Activated CD4-positive, alpha-beta T cell treated with anti-CD3 and anti-CD28 coated beads, Interleukin-2, amount 50 U/mL, for 4 hours (primary cell): ENCODE data around the gene KXD1.

Experiments used
- DNase-seq, 2 experiments: peaks; one replicate each; pipeline ENCODE4 v3.0.0-alpha.2; 2020

The KXD1 gene

DNA sequence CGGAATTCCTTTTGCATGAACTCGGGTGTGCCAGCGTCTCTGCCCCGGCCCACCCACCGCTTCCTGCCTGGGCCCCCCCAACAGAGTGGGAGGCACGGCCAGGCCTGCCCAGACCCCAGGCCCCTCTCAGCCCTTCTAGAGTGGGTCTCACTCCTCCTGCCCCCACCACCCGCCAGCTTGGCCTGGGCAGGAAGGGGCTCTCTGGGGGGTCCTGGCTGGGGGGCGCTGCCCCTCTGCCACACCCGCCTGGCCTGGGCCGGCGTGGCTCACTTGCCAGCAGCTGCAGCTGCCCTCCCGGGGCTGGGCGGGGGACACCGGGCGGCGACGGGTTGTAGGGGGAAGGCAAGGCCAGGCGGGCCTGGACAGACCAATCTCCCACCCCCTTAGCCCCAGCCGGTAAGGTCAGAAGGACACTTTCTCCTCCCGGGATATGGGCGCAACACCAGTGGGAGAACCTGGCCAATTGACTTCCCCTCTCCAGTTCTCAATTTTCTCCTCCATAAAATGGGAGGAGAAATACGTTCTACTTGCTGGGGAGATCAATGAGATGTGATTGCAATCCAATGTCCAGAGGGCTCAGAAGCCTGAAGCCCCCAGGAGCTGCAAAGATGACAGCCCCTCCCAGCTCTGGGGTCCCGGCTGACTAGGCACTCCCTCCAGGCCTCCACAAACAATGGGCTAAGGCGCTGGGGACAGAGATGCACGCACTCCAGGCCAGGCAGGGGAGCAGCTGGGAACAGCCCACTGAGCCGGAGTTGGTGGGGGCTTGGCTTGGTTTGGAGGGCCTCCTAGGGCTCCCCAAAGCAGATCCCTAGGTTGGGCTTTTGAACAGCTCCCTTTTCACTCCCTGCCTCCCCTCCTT is 46.5 kb downstream of the KXD1 start:
- DNase-seq: no peak

DNA sequence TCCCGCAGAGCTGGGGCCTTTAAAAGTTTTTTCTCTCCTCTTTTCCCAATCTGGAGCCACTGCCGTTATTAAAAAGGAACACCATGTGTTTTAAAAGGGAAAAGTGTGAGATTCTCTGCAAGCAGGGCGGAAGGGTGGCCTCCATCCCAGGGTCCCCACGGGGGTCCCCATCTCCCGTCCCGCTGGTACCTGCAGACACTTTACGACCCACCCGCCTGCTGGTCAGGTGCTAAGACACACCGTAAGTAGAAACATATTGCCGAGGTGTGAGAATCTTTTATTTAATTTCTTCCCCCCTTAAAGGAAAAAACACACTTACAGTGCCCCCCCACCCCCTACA is 47.1 kb downstream of the KXD1 start:
- no peak for DNase-seq

DNA sequence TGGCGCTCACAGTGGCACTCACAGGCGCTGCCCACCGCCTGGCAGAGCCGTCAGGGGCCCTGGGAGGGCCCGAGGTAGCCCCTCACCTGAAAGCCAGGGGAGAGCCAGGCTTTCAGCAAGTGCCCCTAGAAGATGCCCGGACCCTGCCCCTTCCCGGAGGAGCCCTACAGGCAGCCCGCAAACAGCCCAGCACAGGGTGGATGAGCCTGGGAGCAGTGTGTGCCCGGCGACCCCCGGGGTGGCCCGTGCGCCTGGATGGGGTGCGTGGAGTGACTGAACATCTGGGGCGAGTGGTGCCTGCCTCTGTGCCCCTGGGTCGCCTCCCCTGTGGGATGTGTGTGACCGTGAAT is 47.5 kb downstream of the KXD1 start:
- DNase-seq: no peak

DNA sequence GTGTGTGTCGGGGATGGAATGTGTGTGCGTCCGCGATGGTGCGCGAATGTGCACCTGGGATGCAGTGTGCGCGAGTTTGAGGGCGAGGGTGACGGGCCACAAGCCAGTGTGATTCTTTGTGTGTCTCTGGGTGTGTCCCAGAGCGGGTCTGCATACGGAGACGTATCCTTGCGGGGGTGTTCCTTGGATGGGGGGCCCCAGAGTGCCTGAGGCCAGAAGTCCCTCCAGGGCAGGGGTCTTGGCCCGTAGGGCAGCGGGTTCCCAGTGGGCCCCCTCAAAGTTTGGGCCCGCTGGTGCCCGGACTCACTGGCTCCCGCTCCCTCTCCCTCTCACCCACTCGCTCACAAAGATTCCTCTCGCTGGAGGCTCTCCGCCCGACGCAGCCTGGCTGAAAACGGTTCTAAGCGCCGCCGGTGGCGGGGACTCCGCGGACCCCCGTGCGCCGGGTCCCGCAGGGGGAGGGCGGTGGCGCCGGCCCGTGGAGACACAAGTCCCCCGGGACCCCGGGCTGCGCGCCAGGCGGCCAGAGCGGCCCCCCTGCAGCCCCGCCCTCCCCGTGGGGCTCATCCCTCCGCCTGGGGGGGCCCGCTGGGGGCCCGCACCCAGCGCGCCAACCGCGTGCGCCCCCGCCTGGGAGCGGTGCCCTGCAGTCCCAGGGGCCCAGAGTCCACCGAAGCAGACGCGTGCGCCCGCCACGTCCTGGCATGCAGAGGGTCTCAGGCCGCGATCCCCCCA is 48.0 kb downstream of the KXD1 start:
- no peak for DNase-seq

DNA sequence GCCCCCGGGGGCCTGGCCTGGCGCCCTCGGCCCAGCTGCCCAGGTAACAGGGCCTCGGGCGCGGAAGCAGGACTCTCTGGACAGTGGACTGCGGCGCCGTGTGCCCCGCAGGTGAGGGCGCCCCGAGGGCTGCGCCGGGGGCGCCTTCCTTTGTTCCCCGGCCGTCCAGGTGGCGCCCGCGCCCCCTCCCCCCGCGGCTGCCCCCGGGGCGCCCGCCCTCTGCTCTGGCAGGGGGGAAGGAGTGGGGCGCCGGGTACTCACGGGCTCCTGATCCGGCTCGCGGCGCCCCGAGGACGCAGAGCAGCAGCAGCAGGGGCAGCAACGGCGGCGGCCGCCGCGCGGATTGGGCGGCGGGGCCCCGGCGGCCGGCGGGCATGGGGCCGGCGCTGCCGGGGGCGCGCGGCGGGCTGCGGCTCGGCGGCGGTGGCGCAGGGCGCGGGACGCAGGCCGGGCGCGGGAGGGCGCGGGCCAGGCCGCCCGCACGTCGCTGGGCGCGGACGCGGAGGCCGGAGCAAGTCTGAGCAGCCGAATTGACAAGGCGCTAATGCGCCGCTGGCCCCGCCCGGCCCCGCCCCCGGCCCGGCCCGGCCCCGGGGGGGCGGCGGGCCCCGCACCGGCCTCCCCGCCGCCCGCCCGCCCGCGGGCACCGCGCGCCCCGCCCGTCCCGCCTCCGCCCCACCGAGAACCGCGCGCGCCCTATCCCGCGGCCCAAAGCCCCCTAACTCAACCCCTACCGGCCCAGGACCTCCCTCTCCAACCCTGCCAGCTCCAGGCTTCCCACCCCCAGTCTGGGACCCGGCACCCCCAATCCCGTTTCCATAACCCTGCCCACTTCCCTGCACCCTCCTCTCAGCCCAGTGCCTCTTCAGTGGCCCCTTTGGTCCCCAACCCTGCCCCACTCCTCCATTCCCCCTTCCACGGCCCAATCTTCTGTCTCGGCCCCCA is 48.9 kb downstream of the KXD1 start, which contains the start of gene CRLF1:
CRLF1 (minus strand) TSS at position 519 of the 945 bp plus-strand sequence; CDS start at position 376, 143 bp downstream.
- DNase-seq: no peak

DNA sequence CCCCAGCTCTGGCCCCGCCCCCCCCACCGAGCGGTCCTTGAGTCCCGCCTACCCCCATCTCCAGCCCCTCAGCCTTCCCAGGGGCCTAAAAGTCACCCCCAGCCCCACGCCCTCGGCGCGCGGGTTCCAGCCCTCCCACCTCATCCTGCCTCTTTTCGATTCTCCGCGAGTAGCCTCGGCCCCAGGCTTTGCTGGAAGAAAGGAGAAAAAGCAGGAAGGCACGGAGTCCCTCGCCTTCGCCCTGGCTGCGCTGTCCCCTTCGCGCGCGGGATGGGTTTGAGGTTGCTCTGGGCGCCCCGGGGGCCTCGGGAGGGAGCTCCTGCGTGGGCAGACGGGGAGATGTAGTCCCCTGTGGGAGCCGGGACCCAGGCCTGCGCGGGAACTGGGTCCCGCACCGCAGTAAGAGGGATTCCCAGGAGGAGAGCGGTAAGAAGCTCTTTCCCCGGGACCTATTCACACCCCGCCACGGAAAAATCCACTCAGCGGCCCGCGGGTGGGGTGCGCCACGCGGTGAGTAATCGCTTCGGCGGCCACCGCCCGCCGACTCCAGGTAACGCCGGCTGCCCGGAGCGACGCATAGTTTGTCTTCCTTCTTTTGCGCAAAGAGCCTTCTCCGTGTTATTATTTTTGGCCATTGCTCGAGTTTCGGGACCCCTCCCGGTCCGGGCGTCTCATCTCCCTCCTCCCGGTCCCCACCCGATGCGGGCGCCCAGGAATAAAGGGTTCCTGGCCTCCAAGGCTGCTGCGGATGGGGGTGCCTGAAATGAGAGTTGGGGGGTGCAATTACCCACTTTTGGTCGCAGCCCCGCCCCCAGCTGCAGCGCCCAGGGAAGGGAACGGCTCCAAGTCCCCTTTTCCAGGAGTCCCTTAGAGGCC is 49.8 kb downstream of the KXD1 start:
- DNase-seq: peak; percentile 45 to 50

DNA sequence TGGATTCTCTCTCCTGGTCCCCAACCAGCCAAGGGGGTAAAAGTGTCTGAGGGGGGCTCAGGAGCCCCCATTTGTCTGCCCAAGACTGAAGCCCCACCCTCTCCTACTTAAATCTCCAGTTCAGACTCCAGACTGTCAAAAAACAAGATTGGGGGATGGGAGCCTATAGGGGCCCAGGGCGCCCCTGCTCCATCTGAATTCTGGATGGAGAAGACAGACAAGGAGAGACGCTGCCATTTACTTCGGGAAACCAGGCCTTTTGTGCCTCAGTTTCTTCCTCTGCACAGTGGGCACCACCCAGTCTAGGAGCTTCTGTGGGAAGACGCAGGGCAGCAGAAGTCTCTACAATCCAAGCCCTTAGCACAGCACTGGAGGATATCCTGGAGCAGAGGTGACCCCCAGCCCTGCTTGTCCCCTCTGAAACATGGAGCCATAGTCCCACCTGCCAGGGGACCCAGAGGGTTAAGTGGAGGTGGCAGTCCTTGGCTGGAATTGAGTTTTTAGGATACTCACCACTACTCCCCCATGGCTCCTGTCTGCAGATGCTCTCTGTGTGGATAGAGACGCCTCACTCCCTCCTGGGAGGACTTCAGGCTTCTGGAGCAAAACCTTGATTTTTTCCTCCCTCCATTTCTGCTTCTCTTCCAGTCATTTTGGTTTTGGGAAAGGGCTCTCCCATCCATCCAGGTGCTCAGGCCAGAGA is 50.6 kb downstream of the KXD1 start:
- no peak for DNase-seq

DNA sequence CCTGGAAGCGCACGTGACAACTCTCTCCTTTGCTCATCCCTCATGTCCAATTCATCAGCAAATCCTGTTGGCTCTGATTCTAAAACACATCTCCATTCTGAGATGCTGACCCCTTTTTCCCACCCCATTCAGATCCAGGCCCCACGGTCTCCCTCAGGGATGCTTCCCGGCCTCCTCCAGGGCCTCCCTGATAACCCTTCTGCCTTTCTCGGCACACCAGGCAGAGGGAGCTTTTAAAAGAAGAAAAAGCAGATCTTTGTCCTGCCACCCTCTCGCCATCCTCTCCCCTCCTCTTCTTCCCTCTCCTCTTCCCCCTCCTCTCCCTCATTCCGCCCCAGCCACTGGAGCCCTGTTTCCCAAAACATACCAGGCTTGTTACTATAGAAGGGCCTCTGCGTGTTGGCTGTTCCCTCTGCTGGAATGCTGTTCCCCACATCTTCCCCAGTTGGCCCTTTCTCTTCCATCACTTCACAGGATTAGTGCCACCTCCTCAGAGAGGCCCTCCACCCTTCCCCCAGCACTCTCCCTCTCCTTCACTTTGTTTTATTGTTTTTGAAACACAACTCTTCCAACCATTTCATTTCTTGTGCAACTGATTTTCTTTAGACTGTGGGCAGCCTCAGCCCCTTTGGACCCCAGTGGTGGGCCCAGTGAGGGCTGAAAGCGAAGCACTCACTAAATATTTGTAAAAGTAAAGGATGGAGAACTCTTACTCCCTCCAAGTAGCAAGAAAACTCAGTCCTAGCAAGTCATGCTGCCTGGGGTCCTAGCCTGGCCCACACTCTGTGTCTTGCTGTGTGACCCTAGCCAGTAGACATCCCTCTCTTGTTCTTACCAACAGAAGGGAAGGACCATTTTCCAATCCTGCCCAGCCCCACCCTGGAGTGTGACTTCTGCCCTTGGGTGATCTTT is 51.4 kb downstream of the KXD1 start:
- DNase-seq: no peak

DNA sequence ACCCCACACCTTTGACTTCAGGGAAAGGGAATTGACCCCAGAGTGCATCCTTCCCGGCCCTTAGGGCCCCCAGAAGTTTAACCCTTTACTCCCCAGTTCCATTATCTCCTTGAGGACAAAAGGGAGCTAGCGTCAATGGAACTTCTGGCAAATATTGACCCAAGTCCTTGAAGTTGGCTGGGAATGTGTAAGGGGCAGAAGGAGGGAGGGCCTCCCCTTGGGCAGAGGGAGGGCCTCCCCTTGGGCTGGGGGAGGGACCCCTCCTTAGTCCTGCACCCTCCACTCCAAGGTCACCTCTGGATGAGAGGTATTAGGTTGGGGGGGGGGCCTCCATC is 52.0 kb downstream of the KXD1 start:
- no peak for DNase-seq

DNA sequence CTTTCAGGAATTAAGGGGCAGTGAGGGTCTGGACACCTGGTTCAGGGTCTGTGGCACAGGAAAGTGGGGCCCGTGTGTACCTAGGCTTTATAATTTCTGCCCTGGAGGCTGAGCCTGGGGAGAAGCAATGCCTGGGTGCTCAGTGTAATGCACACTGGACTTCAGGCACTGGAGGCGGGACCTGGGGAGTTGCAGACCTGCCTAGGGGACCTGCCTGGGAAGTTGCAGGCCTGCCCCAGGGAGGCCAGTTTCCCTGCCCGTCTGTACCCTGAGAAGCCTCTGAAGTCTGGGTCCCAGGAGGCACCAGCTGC is 52.5 kb downstream of the KXD1 start:
- DNase-seq: no peak

DNA sequence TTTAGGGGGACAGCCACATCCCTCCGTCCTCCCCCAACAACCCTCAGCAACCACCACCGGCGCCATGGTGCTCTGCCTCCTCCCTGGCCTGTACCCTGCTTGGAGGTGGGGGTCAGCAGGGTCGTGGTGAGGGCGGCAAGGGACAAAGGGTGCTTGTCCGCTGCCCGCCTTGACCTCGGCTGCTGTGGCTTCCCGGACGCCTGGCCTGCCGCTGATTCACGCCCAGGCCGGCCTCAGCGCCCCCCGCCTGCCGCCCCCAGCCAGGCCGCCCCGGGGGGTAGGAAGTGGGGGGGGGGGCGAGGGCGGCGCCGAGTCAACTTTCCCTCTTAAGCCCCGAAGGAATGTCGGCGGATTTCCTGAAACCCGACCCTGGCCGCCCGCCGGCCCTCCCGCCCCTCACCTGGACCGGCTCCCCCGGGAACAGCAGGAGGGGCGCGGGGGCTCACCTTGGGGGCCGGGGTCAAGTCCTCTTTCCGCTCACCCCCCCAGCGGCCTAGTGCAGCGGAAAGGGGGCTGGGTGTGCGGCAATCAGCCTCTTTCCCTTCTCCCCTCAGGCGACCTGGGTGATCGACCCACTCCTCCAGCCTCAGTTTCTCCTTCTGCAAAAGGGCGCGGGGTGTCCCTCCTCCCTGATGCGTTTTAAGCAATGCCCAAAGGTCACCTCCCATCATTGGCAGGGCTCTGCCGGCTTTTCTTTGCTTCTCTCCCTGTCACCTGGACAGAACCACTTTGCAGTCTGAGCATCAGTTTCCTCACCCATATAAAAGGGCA is 53.1 kb downstream of the KXD1 start:
- DNase-seq: no peak

DNA sequence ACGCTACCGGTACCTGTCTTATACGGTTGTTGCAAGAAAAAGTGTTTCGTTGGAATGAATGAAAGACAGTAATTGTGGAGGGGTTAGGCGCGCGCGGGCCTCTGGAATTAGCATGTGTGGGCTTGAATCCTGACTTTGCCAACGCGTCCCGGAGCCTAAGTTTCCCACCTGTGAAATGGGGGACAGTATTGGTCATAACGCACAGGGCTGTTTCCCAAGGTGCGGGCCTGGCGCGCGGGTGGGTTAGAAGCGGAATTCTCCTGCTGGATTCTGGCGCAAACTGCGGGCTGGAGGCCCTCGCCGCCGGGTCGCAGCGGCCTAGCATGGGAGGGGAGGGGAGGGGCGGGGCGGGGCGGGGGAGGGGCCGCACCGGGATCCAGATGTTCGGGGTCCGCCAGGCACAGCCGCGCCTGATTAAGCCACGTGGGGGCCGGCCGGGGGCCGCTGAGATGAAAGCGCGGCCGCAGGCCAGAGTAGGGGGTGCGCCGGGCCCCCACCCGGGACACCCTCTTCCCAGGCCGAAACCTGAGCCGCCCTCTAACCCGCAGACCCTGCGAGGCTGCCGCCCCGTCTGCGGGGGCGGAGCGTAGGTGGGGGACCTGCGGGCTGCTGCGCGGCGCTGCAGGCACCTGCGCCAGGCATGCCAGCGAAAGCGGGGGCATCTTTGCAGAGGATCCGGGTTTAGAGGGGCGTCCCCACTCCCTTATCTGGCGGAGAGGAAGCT is 53.8 kb downstream of the KXD1 start:
- DNase-seq: peak in 1 of 2 experiments; percentile 36

DNA sequence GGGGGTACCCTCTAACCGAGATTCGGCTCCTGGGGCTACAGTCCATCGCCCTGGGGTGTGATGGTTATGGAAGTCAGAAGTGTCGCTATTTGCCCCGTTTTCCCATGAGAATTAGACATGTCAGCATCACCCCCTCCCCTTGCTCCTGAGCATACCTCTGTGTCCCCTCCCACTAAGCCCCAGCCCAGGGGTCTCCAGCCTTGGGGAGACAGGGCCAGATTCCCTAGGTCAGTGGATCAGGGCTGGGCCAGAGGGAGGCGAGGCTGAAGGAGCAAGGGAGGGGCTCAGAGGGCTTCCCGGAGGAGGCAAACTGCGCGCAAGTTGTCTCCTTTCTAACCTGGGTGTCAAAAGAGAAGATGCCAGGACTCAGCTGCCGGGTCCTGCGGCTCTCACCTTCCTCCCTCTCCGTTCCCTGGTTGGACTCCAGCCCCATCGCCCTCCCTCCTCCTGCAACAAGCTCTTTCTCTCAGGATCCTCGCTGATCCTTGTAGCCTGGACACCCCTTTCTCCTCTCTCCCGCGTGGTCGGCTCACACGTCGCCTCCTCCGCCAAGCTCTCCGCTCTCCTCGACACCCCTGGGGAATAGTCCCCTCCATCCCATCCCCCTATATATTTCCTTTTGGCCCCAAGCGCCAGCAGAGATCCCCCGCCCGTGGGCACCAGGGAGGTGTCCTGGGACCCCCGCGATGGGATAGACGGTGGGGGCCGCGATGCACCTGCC is 54.5 kb downstream of the KXD1 start:
- no peak for DNase-seq

DNA sequence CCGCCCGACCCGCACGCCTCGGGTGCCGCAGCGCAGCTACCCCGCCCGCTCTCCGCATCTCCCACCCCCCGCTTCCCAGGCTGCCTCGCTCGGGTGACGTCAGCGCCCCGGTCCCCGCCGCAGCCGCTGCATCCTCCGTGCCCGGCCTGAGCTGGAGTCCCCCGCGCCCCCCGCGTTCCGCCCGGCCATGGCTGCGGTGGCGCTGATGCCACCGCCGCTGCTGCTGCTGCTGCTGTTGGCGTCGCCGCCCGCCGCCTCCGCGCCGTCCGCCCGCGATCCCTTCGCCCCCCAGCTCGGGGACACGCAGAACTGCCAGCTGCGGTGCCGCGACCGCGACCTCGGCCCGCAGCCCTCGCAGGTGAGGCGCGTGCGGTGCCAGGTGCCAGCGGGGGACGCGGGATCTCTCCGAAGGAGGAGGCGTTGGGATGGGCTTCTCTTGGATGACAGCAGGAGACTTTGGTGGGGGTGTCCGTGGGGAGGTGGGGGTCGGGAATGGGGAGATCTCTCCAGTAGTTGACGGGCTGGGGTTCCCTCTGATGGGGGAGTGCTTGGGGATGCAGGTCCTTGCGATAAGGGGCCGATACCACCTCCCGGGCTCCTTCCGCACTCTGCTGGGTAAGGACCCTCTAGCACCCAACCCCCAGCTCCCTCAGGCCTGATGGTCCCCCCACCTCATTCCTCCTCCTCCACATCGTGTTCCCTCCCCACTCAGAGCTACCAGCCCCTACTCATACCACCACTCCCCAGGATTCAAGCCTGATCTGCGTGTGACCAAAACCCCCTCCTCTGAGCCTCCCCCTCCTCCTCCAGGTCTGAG is 55.3 kb downstream of the KXD1 start, which contains the start of gene TMEM59L:
TMEM59L (plus strand) TSS at position 99 of the 817 bp plus-strand sequence; CDS start at position 188, 89 bp downstream.
- DNase-seq: peak; percentile 40 to 48

DNA sequence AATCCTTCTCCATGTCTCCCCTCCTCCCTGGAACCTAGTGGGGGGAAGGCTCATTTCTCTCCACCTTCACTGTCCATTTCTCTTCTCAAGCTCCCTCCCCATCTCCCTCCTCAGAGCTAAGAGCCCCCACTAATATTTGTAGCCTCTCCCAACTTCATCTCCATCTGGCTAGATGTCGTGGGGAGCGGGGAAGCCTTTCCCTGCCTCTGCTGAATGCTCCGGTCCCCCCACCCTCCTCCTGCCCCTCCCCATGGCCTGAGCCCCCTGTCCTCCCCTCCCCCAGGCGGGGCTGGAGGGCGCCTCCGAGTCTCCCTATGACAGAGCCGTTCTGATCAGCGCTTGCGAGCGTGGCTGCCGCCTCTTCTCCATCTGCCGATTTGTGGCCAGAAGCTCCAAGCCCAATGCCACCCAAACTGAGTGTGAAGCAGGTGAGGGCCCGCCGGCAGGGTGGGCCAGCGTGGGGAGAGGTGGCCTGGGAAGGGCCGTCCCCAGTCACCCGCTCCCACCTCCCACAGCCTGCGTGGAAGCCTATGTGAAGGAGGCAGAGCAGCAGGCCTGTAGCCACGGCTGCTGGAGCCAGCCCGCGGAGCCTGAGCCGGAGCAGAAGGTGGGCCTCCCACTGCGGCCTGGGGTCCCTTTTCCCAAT is 56.0 kb downstream of the KXD1 start:
- no peak for DNase-seq

DNA sequence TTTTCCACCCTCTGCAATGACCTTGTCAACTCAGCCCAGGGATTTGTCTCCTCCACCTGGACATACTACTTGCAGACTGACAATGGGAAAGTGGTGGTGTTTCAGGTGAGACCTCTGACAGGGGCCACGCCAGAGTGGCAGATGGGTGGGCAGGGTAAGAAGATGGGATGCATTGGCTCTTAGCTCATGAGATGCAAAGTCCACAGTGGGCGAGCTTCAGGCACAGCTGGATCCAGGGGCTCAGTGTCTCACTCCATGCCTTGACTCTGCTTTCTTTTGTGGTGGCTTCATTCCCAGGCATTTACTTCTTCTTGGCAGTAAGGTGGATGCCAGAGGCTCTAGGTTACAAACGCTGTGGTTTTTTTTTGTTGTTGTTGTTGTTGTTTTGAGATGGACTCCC is 58.4 kb downstream of the KXD1 start:
- DNase-seq: no peak

DNA sequence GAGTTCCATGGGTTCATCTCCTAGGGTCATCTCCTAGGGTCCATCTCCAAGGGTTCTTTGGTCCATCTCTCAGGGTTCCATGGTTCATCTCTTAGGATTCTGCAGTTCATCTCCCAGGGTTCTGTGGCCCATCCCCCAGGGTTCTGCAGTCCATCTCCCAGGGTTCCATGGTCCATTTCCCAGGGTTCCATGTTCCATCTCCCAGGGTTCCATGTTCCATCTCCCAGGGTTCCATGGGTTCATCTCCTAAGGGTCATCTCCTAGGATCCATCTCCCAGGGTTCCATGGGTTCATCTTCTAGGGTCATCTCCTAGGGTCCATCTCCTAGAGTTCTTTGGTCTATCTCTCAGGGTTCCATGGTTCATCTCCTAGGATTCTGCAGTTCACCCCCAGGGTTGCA is 59.9 kb downstream of the KXD1 start:
- DNase-seq: no peak
